Progenitor cell of endocrine pancreas (in vitro differentiated cells): ENCODE results near the gene DOP1A. TPM values are rescaled to one million over a fixed set of nuclear protein-coding genes. Genes with fewer than 3 reads are reported as not detected.

Experiments
- DNase-seq: peaks from one replicate; pipeline ENCODE4 v3.0.0; 2021; ENCODE audit warnings: low spot score; ENCODE audit not compliant: unreplicated experiment
- H3K27ac Mint-ChIP-seq: 2 replicates; pipeline ENCODE4 v1.8.0; 2021; ENCODE audit warnings: mild to moderate bottlenecking, moderate library complexity, mixed read lengths
- H3K27me3 Mint-ChIP-seq: 2 replicates; pipeline ENCODE4 v1.8.0; 2021; ENCODE audit warnings: mixed read lengths
- H3K36me3 Mint-ChIP-seq: 2 replicates; pipeline ENCODE4 v1.8.0; 2022; ENCODE audit warnings: mixed read lengths; ENCODE audit not compliant: insufficient read depth
- H3K4me1 Mint-ChIP-seq: 2 replicates; pipeline ENCODE4 v1.8.0; 2021; ENCODE audit warnings: low read depth, mixed read lengths
- H3K4me3 Mint-ChIP-seq: 2 replicates; pipeline ENCODE4 v1.8.0; 2021; ENCODE audit warnings: low read depth, mild to moderate bottlenecking, moderate library complexity, mixed read lengths
- H3K9me3 Mint-ChIP-seq: 2 replicates; pipeline ENCODE4 v1.8.0; 2021; ENCODE audit warnings: low read depth, mixed read lengths
- CTCF ChIP-seq: fragments of 200-600 bp; sonication (generic); IDR thresholded peaks from one replicate; pipeline ENCODE4 v1.5.0; 2021; ENCODE audit warnings: antibody characterized with exemption, mild to moderate bottlenecking; ENCODE audit not compliant: unreplicated experiment
- total RNA-seq: library from RNA; stranded (reverse); gene quantifications from 2 replicates; pipeline ENCODE4 v1.2.1, GENCODE V29; 2021

The DOP1A gene
- total RNA-seq, 1 donor from 2014 or later = 47.1 TPM

GRCh38 chr6:83057705-83058321, 9.7 kb upstream of the DOP1A start:
- Mint-ChIP-seq H3K4me3 (no peak overlapping the region), H3K27ac (no peak overlapping the region), H3K36me3 (peaks cover 4% of the 10 kb centered on the region), H3K4me1 (peaks cover 6% of the 10 kb centered on the region), H3K9me3 (no peaks in the 10 kb centered on the region), H3K27me3 (no peaks in the 10 kb centered on the region)
- peak; percentile 18 for DNase-seq
- TF ChIP-seq CTCF = peak; percentile 92

- no peak for TF ChIP-seq CTCF
- no peak overlapping the region for H3K4me3 Mint-ChIP-seq
Observed at GRCh38 chr6:83061190-83061589, 6.3 kb upstream of the DOP1A start.

GRCh38 chr6:83062225-83062624, 5.2 kb upstream of the DOP1A start:
- Mint-ChIP-seq H3K27ac (no peak overlapping the region), H3K4me1 (peaks cover 10% of the 10 kb centered on the region), H3K36me3 (peaks cover 3% of the 10 kb centered on the region), H3K9me3 (no peaks in the 10 kb centered on the region), H3K4me3 (no peak overlapping the region), H3K27me3 (no peaks in the 10 kb centered on the region)
- DNase-seq = no peak
- TF ChIP-seq CTCF = no peak

More at GRCh38 chr6:83061190-83061589, 6.3 kb upstream of the DOP1A start:
- DNase-seq = no peak
- no peaks in the 10 kb centered on the region for H3K27me3 Mint-ChIP-seq
- H3K4me1 Mint-ChIP-seq = peaks cover 10% of the 10 kb centered on the region
- H3K9me3 Mint-ChIP-seq = no peaks in the 10 kb centered on the region
- peak overlapping the region; percentile 56 for H3K27ac Mint-ChIP-seq
- H3K36me3 Mint-ChIP-seq = peaks cover 4% of the 10 kb centered on the region

GRCh38 chr6:83065511-83066192, 1.8 kb upstream of the DOP1A start, which contains the start of gene UBE3D:
Gene UBE3D, minus strand, starts transcription at chr6:83065841. Its CDS starts 123 bp downstream, at chr6:83065718.
- Mint-ChIP-seq H3K4me1 (peaks cover 26% of the 10 kb centered on the region), H3K27ac (peak within 1 kb of the TSS; percentile 94), H3K36me3 (no peaks in the 10 kb centered on the region), H3K9me3 (no peaks in the 10 kb centered on the region), H3K27me3 (no peaks in the 10 kb centered on the region), H3K4me3 (peak within 1 kb of the TSS; percentile 94)
- peak; percentile 92 for DNase-seq
- peak; percentile 99 for TF ChIP-seq CTCF

- Mint-ChIP-seq H3K4me3 (peak overlapping the region; percentile 93), H3K4me1 (peaks cover 39% of the 10 kb centered on the region), H3K9me3 (no peaks in the 10 kb centered on the region), H3K27me3 (no peaks in the 10 kb centered on the region), H3K27ac (peak overlapping the region; percentile 100), H3K36me3 (peaks cover 2% of the 10 kb centered on the region)
- no peak for TF ChIP-seq CTCF
- no peak for DNase-seq
Observed at GRCh38 chr6:83068616-83069015, 1.1 kb downstream of the DOP1A start.
